H7 (cell line): ENCODE results near the gene GATA2. TPM values are rescaled to one million over a fixed set of nuclear protein-coding genes. Genes with fewer than 3 reads are reported as not detected.

Experiments
- DNase-seq: peaks from one replicate; pipeline ENCODE4 v3.0.0; 2012
- H3K27me3 ChIP-seq: 2 replicates; pipeline ENCODE4 v1.6.0; 2011; ENCODE audit warnings: mild to moderate bottlenecking, low read length; ENCODE audit not compliant: control insufficient read depth, insufficient read depth
- H3K36me3 ChIP-seq: replicated peaks from 2 replicates; pipeline ENCODE4 v1.5.1; 2011; ENCODE audit warnings: low read length; ENCODE audit not compliant: control insufficient read depth, insufficient read depth
- H3K4me3 ChIP-seq: 2 replicates; pipeline ENCODE4 v1.5.1; 2011; ENCODE audit warnings: low read depth, mild to moderate bottlenecking, control low read depth, low read length, moderate library complexity; ENCODE audit not compliant: insufficient read depth
- total RNA-seq: library from RNA; depleted of rRNA; stranded (reverse); fragments of >200 nt; shearing (Covaris generic); gene quantifications from 2 replicates; pipeline ENCODE4 v1.2.3, GENCODE V29; 2014

GATA2 gene
- total RNA-seq, 1 experiment from 2014 or later, result 3.9 TPM

DNA sequence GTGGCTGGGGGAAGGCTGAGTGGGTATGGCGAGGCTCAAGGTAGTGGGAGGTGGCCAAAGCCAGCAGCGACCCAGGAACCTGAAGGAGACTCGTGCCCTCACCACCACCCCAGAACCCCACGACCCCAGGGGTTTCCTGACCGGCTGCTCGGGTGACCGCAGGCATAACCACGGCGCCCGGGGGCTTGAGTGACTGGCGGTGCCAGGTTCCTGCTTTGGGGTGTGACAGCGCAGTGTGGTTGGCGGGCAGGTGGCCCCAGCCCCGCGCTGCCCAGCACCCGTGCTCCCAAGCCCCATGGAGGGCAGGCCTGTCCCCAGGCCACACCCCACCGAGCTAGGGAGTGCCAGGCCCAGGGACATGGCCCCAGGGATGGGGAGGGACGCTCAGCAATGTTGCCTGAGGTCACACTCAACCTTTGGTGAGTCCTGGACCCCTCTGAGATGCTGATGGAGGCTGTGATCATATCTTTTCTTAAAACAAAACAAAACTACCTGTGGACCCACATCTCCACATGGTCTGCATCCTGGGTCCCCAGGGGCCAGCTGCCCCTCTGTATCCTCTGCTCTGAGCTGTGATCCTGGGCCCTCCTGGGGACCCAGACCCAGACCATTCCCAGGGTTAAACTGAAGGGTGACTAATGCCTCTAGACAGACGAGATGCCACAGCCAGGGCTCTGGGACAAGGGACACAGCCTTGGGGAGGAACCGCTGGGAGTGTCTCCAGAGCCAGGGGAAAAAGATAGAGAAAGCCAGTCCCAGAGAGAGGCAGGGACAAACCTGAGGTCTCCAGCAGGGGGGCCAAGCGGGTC lies 39.3 kb downstream of the GATA2 start:
- Histone ChIP-seq H3K4me3 (no peak overlapping the region), H3K36me3 (no peaks in the 10 kb centered on the region), H3K27me3 (no peaks in the 10 kb centered on the region; the same call in none of the 2 replicates)
- DNase-seq, result no peak

DNA sequence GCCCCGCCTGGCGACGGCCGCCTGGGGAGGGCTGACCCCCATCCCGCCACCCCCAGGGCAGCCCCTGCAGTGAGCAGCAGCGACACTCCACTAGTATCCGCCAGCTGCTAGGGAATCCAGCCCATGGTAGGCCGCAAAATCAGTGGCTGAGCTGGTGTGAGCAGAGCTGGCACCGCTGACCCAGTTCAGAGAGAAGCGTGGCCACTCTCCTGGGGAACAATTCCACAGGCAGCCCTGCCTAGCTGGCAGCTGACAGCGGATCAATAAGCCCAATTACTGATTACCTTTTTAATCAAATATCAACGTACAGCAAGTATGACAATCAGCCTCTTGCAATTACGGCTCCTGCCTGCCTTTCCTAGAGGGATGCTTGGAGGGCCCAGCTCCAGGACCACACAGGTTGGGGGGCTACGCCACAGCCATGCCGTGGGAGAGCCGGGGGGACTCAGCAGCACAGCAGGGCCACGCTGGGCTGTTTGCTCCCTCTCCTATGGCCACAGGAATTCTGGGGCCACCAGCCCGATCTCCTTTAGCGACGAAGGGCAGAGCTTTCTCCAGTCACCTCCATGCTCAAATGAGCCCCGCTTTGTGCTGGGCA lies 40.2 kb downstream of the GATA2 start:
- Histone ChIP-seq H3K27me3 (no peaks in the 10 kb centered on the region; the same call in none of the 2 replicates), H3K4me3 (no peak overlapping the region), H3K36me3 (no peaks in the 10 kb centered on the region)
- no peak for DNase-seq

DNA sequence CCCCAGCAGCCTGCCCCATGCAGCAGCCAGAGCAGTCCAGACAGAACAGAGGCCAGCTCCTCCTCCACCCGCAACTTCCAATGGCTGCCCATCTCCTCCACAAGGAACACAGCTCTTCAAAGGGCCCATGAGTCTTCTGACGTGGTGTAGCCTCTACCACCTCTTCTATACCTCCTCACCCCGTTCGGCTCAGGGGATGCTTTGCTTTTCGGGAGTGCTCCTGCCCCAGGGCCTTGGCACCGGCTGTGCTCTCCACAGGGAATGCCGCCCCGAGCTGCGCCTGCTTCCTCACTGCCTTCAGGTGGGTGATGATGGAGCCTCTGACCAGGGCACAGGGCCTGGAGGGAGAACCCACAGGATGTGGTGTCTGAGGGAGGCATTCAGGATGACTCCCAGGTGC lies 40.9 kb downstream of the GATA2 start:
- Histone ChIP-seq H3K4me3 (no peak overlapping the region), H3K27me3 (no peaks in the 10 kb centered on the region; the same call in none of the 2 replicates), H3K36me3 (no peaks in the 10 kb centered on the region)
- no peak for DNase-seq

DNA sequence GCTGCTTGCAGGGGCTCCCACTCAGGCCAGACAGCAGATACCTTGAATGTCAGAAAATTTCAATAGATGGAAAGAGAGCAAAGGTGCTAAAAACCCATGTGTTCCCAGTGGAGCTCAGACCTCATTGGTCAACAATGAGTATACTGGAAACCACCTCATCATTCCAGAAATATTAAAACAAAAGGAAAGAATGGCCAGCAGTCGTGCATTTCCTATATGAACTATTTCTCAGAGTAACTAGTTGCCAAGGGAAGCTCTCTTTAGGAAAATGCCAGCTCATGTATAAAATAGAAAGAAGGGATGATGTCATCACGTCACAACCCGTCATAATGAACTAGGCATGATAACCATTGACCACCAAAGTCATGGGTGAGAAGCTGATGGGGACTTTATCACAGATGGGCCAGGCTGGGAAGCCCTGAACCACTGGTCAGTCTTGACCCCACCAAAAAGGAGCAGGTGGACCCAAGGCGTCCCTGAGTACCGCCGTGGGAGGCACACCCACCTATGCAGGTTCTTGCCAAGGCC lies 43.8 kb downstream of the GATA2 start:
- no peak for DNase-seq
- no peaks in the 10 kb centered on the region for H3K36me3 ChIP-seq
- H3K27me3 ChIP-seq, result no peaks in the 10 kb centered on the region
- H3K4me3 ChIP-seq, result no peak overlapping the region

DNA sequence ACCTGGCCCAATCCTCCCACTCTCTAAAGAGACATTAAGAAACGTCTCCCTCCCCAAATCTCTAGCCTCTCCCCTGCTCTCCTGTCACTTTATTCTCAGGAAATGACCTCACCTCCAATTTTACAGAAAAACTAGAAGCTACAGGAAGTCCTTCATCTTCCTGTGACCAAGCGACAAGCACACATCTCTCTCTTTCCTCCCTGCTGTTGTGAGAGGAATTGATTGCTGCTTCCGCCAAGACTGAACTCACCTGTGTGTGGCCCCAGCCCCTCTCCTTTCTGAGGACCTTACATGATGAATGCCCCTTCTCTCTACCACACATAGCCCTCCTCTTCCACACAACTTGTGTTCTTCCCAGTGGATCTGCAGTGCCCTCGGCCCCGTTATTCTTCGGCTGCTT lies 44.5 kb downstream of the GATA2 start:
- Histone ChIP-seq H3K27me3 (no peaks in the 10 kb centered on the region), H3K36me3 (no peaks in the 10 kb centered on the region), H3K4me3 (no peak overlapping the region)
- no peak for DNase-seq

DNA sequence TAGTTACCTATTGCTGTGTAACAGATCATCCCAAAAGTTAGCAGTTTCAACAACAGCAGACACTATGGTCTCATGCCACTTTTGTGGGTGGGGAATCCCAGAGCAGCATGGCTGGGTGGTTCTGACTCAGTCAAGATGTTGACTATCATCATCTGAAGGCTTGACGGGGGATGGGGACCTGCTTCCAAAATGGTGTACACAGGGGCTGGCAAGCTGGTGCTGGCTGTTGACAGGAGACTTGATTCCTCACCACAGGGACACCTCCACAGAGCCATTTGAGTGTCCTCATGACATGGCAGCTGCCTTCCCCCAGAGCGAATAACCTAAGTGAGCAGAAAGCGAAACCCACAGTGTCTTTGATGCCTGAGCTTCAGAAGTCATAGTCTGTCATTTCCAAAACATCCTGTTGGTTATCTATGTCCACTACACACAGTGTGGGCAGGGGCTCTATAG lies 45.4 kb downstream of the GATA2 start:
- no peak overlapping the region for H3K4me3 ChIP-seq
- H3K27me3 ChIP-seq, result no peaks in the 10 kb centered on the region
- H3K36me3 ChIP-seq, result no peaks in the 10 kb centered on the region
- DNase-seq, result no peak

DNA sequence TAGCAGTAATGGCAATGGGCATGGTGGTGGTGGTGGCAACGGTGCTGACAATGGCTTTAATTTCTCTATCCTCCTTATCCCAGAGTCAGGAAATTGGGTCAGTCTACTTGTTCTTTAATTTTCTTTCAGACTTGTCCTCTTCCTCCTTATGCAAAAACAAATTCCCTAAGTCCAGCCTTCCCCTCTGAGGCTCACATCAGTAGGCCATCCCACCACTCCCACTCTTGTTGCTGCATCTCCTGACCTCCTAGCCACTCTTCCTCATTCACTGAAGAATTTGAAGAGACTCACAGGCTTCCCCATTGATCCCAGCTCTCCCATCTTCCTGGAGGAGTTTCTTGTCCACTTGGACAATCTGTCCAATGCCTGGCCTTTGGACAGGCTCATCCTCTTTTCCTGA lies 46.2 kb downstream of the GATA2 start:
- H3K36me3 ChIP-seq, result no peaks in the 10 kb centered on the region
- no peak for DNase-seq

DNA sequence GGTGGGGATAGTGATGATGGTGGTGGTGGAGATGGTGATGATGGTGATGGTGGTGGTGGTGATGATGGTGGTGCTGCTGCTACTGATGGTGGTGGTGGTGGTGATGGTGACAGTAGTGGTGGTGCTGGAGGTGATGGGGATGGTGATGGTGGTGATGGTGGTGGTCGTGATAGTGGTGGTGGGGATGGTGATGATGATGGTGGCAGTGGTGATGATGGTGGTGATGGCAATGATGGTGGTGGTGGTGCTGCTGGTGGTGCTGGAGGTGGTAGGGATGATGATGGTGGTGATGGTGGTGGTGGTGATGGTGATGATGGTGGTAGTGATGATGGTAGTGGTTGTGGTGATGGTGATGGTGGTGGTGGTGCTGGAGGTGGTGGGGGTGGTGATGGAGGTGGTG lies 47.6 kb downstream of the GATA2 start:
- Histone ChIP-seq H3K4me3 (no peak overlapping the region), H3K27me3 (no peaks in the 10 kb centered on the region), H3K36me3 (no peaks in the 10 kb centered on the region)
- no peak for DNase-seq

More for the DNA sequence above, 46.2 kb downstream of the GATA2 start:
- H3K4me3 ChIP-seq, result no peak overlapping the region
- no peaks in the 10 kb centered on the region for H3K27me3 ChIP-seq

DNA sequence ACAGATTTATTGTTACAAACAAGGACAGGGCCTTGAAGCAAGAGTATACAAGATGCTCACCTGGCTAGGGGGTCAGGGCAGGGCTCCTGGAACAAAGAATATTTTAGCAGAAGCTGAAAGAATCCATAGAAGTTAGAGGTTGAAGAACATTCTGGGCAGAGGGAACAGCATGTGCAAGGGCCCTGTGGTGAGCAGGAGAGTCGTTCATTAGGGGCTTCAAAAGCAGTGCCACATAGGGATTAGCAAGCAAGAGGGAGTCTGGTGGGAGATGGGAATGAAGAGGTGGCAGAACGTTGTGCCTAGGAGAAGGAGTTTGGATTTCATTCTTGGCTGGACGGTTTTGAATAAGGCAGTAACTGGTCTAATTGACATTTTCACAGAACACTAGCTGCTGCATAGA lies 49.2 kb downstream of the GATA2 start:
- H3K36me3 ChIP-seq, result no peaks in the 10 kb centered on the region
- DNase-seq, result no peak
- H3K27me3 ChIP-seq, result no peaks in the 10 kb centered on the region
- no peak overlapping the region for H3K4me3 ChIP-seq

DNA sequence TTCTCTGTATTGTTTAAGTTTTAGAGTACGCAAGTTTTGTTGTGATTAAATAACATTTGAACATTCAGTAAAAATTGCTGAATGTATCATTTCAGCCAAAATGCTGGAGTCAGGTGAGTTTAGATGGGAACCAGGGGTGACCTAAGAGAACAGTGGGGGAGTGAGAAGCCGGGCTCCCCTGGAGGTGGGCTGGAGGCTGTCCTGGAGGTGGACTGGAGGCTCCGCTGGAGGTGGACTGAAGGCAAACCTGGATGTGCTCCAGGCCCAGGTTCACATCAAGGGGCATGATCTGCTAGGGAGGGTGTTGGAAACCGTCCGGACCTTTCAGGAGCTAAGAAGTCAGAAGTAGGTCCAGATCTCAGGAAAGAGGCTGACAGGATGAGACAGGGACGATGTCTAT lies 50.1 kb downstream of the GATA2 start:
- Histone ChIP-seq H3K36me3 (no peaks in the 10 kb centered on the region), H3K4me3 (no peak overlapping the region), H3K27me3 (no peaks in the 10 kb centered on the region)
- DNase-seq, result no peak

DNA sequence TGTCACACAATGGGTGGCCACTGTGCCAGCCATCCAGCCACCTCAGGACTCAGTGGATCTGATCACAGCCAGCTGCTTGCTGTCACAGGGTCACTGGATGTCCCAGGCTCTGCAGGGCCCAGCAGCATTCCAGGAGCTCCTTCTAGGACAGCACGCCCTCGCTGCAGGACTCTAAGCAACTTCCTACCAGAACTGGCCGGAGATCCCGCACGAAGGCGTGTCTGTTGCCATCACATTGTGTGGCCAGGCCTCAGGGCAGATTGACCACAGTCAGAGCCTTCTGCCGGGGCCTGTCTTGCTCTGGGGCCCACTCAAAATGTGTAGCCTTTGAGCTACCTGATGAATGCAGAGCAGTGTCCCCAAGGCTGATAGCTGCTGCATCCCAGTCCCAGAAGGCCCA lies 50.9 kb downstream of the GATA2 start:
- DNase-seq, result no peak
- no peaks in the 10 kb centered on the region for H3K27me3 ChIP-seq
- no peaks in the 10 kb centered on the region for H3K36me3 ChIP-seq
- no peak overlapping the region for H3K4me3 ChIP-seq

DNA sequence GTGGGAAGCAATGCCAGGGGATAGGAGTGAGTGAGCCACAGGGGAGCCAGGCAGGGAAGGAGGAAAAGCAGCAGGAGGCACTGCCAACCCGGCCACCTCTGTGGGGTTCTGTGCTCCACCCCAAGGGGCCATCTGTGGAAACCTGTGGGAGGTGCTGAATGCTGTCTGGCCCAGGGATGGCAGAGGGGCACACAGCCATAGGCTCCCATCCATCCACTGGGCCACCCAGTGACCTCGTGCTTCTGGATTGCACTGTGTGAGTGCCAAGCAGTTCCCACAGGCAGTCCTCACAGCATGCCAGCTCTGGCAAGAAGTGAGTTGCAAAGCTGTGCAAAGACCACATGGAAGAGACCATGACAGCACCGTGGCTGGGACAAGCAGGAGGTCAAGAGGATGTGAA lies 53.8 kb downstream of the GATA2 start:
- Histone ChIP-seq H3K4me3 (no peak overlapping the region), H3K36me3 (no peaks in the 10 kb centered on the region), H3K27me3 (peaks cover 3% of the 10 kb centered on the region; the same call in 1 of the 2 replicates)
- no peak for DNase-seq

DNA sequence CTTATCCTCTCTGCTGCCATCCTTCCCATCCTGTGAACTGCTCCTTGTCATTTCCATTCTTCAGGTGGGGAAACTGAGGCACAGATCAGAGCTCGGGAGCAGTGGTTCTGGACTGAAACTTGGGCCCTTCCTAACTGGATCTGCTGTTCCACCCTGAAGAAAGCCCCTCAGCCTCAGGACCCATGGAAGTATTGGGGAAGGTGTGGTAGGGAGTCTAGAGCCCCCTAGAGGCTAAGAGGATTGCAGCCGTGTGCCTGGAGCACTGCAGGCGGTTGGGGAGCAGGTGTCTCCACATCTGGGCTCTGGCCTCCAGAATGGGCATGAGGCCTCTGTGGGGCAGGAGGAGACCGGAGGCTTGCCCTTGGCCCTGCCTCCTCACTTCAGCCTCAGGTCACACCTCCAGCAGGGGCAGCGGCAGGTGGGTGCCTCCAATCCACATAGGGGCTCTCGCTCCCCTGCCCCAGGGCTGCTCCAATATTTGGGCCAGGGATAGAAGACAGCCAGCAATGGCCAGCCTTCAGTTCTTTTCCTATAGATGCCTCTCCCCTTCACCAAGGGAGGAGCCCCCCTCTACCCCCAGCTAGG lies 54.4 kb downstream of the GATA2 start:
- Histone ChIP-seq H3K27me3 (peaks cover 3% of the 10 kb centered on the region; the same call in 1 of the 2 replicates), H3K4me3 (no peak overlapping the region), H3K36me3 (no peaks in the 10 kb centered on the region)
- peak; percentile 89 for DNase-seq

DNA sequence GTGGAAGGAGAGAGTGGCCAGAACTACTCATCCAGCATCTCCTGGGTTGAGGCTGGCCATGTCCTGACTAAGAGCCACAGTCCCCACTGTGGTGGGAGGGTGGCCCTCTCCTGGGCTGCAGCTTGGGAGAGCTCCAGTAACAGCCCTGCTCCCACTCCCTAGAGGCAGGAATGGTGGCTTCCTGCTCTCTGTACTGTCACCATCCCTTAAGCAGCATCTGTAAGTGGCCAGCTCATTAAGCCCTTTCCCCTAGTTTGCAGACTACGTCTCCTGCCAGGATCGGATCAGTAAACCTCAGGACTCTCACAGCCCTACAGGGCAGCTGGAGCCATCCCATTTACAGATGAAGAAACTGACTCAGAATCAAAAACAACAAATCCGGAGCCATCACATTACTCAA lies 56.8 kb downstream of the GATA2 start:
- Histone ChIP-seq H3K4me3 (no peak overlapping the region), H3K27me3 (peaks cover 16% of the 10 kb centered on the region), H3K36me3 (no peaks in the 10 kb centered on the region)
- no peak for DNase-seq

DNA sequence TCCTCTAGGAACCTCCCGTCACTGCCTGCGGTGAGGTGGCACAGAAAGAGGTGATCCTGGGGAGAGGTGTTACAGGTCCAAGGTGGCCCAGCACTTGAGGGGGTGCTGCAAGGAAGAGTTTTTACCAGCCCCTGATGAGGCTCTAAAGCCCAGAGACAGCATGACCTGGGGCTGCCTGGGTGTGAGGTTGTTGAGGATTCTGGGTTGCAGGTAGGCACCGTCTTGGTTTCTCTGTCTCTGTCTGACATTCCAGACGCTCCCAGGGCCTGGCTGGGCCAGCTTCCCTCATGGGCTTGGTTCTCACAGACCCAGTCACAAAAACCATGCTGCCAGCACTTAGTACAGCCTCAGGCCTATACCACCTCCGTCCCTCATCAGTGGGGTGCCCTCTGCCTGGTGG lies 57.4 kb downstream of the GATA2 start:
- Histone ChIP-seq H3K4me3 (no peak overlapping the region), H3K36me3 (no peaks in the 10 kb centered on the region), H3K27me3 (peaks cover 22% of the 10 kb centered on the region)
- no peak for DNase-seq
